Mucosa of descending colon (tissue), 3 donors: Measurements from ENCODE around the gene NANOS2. TPM values are rescaled to one million over a fixed set of nuclear protein-coding genes. Genes with fewer than 3 reads are reported as not detected.

Experiments used
- ATAC-seq: fragments of 200-7000 bp; cut with Tn5 transposase; one replicate; pipeline ENCODE4 v1.9.1; 2020; ENCODE audit warnings: mild to moderate bottlenecking, moderate library complexity
- DNase-seq, 3 donors: peaks; one replicate each; pipeline ENCODE4 v3.0.0-alpha.2; 2020
- H3K36me3 ChIP-seq: fragments of 200-600 bp; one replicate; pipeline ENCODE4 v1.8.0; 2021; ENCODE audit warnings: low read depth, mild to moderate bottlenecking
- H3K4me1 ChIP-seq: fragments of 200-600 bp; one replicate; pipeline ENCODE4 v1.8.0; 2021; ENCODE audit warnings: low read depth, mild to moderate bottlenecking
- H3K4me3 ChIP-seq: fragments of 200-600 bp; one replicate; pipeline ENCODE4 v1.8.0; 2021; ENCODE audit warnings: mild to moderate bottlenecking
- H3K9me3 ChIP-seq: fragments of 200-600 bp; one replicate; pipeline ENCODE4 v1.8.0; 2021; ENCODE audit warnings: mild to moderate bottlenecking
- intact Hi-C, 2 donors: fragments of 100-400 bp; cut with DNase I in 1 of 2; cut with micrococcal nuclease in 1 of 2; formaldehyde crosslinking; loops; one replicate each; pipeline versions ENCODE4 v1.11.0 to v1.11.1; 2022; cut with DNase I, micrococcal nuclease
- total RNA-seq, 3 donors: library from RNA; stranded (reverse); fragmentation: NEBNext Ultra II Directional in 2 of 3; extraction: Animal tissue kit (Norgen Biotek cat#: 25700) in 2 of 3; gene quantifications; one replicate each; pipeline versions ENCODE4 v1.2.1 to v1.2.4, GENCODE V29; 2021 to 2023
- TF ChIP-seq, protein P1 (sequence below): fragments of 200-600 bp; IDR thresholded peaks from one replicate; pipeline ENCODE4 v1.8.0; 2022; ENCODE audit warnings: antibody characterized with exemption, mild to moderate bottlenecking
- donor health status: DM: no; HTN: no; CAD: no; lungs with moderate emphysema.
- donor health status: DM: no; HTN: no; CAD: no.
- donor health status: DM: no; HTN: yes; CAD: no.

Gene NANOS2
- total RNA-seq, 3 donors from 2014 or later, result not detected

DNA sequence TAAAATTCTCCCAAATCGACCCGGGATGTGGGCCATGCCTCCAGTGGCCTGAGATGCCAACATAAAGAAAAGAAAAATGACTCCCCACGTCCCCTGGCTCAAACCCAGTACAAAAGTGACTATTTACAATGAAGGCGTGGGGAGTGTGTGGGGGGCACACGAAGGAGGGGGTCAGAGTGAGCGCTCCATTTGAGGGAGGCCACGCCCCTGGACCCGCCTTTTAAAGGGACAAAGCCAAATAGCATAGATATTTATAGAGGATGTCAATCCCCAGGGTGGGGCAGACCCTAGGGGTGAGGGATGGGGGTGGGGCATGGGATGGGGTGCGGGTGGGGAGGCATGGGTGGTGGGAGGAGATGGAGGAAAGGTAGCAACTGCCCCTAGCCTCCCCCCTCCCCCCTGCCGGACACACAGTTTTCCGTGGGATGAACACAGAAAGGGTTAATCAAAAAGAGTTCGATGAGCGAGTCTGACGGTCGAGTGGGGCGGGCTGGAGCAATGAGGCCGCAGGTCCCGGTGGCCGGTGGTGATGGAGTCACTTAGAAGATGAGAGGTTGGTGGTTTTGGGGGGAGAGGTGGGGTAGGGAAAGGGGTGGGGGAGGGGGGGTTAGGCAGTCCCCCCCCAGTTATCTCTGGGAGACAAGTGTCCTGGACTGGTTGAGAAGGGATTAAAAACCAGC, 20.1 kb upstream of the NANOS2 start:
- peak in 1 of 3 donors; percentile 32 for DNase-seq
- ATAC-seq, result no peak
- no peak overlapping the region for H3K4me3 ChIP-seq
- intact Hi-C loops, result no loop called here
- no peaks in the 10 kb centered on the region for H3K36me3 ChIP-seq
- TF ChIP-seq, protein P1, sequence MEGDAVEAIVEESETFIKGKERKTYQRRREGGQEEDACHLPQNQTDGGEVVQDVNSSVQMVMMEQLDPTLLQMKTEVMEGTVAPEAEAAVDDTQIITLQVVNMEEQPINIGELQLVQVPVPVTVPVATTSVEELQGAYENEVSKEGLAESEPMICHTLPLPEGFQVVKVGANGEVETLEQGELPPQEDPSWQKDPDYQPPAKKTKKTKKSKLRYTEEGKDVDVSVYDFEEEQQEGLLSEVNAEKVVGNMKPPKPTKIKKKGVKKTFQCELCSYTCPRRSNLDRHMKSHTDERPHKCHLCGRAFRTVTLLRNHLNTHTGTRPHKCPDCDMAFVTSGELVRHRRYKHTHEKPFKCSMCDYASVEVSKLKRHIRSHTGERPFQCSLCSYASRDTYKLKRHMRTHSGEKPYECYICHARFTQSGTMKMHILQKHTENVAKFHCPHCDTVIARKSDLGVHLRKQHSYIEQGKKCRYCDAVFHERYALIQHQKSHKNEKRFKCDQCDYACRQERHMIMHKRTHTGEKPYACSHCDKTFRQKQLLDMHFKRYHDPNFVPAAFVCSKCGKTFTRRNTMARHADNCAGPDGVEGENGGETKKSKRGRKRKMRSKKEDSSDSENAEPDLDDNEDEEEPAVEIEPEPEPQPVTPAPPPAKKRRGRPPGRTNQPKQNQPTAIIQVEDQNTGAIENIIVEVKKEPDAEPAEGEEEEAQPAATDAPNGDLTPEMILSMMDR, result no peak
- H3K9me3 ChIP-seq, result no peaks in the 10 kb centered on the region
- H3K4me1 ChIP-seq, result no peaks in the 10 kb centered on the region

DNA sequence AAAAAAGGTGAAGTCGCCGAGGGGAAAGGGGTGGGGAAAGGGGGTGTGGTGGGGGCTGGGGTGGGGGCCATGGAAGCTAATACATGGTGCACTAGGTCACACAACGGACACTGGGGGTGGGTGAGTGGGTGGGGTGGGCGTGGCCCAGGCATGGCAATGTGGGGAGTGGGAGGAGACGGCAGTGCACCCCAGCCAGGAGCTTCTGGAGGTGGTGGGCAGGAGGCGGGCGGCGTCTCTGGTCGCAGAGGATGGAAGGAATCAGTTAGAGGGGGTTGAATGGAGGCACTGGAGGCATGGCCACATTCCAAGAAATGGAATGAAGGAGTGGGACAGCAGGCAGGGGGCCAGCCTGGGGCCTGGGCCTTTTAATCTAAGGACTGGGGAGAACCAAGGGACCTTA, 19.2 kb upstream of the NANOS2 start:
- intact Hi-C loops, result no loop called here
- H3K4me1 ChIP-seq, result no peaks in the 10 kb centered on the region
- no peaks in the 10 kb centered on the region for H3K9me3 ChIP-seq
- H3K36me3 ChIP-seq, result no peaks in the 10 kb centered on the region
- ATAC-seq (no peak), DNase-seq (peak in 1 of 3 donors; percentile 17)
- no peak overlapping the region for H3K4me3 ChIP-seq
- TF ChIP-seq, protein P1, result no peak

DNA sequence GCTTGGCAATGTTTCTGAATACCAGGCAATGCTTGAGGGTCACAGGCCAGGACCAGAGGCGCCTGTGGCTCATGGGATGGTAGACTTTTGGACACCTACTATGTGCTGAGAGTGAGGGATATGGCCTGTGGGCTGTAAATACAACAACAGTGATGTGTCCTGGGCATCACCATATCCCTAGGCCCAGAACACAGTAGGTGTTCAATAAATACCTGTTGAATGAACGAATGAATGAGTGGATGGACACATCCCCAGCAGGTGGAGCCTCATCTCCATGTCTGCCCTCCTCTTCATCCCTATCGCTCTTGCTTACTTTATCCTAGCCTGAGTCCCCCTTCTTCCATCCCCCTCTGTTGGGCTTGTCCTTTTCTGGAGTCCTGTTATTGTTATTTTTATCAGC, 16.5 kb upstream of the NANOS2 start:
- ATAC-seq (no peak), DNase-seq (no peak)
- Histone ChIP-seq H3K36me3 (no peaks in the 10 kb centered on the region), H3K9me3 (no peaks in the 10 kb centered on the region), H3K4me1 (peaks cover 3% of the 10 kb centered on the region), H3K4me3 (no peak overlapping the region)
- intact Hi-C loops, result no loop called here
- TF ChIP-seq, protein P1, result no peak

DNA sequence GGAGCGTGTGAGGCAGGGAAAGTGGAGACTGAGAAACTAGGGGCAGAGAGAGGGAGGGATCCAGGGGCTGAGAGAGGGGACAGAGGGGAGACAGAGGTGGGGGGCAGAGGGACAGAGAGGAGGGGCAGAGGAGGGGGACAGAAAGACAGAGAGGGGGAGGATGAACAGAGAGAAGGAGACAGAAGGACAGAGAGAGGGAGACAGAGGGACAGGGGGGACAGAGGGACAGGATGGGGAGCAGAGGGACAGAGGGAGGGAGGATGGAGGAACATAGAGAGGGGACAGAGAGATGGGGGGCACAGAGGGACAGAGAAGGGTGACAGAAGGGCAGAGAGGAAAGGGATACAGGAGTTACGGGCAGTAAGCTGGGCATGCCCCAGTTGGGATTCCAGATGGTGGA, 14.7 kb upstream of the NANOS2 start:
- peaks cover 3% of the 10 kb centered on the region for H3K4me1 ChIP-seq
- H3K36me3 ChIP-seq, result no peaks in the 10 kb centered on the region
- intact Hi-C loops, result no loop called here
- TF ChIP-seq, protein P1, result no peak
- no peak overlapping the region for H3K4me3 ChIP-seq
- H3K9me3 ChIP-seq, result no peaks in the 10 kb centered on the region
- DNase-seq (no peak), ATAC-seq (no peak)

DNA sequence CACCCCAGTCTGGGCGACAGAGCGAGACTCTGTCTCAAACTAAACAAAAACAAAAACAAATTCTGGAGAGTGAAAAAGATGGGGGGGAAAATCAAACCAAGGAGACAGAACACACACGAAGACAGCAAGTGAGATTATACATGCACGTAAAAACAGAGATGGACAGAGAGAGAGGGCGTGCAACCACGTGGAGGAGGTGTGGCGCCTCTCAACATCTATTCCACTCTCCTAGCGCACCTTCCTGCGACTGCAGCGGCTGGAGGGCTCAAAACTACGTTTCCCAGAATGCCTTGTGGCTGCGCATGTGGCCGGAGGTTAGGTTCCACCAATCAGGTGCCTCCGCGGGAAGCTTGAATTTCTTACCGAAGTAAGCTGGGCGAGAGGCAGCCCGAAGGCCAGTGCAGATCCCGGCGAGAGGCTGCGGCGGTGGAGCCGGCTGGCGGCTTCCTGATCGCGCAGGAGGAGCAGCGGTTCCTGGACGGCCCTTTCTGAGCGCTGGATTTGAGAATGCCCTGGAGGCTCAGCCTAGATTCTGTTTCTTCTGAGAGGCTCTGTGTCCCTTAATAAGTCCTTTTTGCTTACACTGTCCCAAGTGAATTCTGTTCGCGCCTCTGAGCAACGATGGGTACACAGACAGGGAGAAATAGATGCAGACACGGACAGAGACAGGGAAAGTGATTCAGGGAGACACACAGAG, 13.1 kb upstream of the NANOS2 start:
- DNase-seq, result peak; percentile 88 to 97 (median 89)
- Histone ChIP-seq H3K9me3 (no peaks in the 10 kb centered on the region), H3K36me3 (no peaks in the 10 kb centered on the region), H3K4me1 (peaks cover 3% of the 10 kb centered on the region), H3K4me3 (no peak overlapping the region)
- ATAC-seq, result peak; percentile 99
- intact Hi-C loops, result no loop called here
- TF ChIP-seq, protein P1, result no peak
